Stimulated activated CD4-positive, alpha-beta T cell treated with anti-CD3 and anti-CD28 coated beads, TNF-alpha, amount 100 ng/mL, for 48 hours (primary cell): Measurements from ENCODE around the gene MEGF8.

ENCODE experiments used
- DNase-seq, 3 donors: peaks; one replicate each; pipeline ENCODE4 v3.0.0-alpha.2; 2020; ENCODE audit warnings: low read depth in 3 of 3

Gene MEGF8

GRCh38 chr19:42325308-42325895 is at the start of gene MEGF8:
MEGF8 (plus strand) TSS chr19:42325635; CDS start chr19:42326244, 609 bp downstream.
- DNase-seq = peak; percentile 93 to 98 (median 95)

DNA sequence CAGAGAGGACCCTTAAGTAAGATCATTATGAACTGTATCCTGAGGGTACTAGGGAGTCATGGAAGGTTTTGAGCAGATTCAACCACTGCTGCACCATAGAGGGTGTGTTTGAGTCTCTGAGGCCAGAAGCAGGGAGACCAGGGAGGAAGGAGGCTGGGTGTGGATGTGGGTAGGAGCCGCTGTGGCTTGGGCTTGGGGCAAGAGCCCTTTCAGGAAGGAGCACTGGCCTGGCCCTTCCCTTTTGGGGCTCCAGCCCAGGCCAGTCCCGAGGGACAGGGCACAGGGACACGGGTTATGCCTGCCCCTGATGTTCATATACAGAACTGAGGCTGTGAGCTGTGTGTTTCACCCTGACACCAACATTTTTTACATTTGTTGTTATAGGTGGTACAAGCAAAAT is 49.2 kb upstream of the MEGF8 start:
- no peak for DNase-seq

DNA sequence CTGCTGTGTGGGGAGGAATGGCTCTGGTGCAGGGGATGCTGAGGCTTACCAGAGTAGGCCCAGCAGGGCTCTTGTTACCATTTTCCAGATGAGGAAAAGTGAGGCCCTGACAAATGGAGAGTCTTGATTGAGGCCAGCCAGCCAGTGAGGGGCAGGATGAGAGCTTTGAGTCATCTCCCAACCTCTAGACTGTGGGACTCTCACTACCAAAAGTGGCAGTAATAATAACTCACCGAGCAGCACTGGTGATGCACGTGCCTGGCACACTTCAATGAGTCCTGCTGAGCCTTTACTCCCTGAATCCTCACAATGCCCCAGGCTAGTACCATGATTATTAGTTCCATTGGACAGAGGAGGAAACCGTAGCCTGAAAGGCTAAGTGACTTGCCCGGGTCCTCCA is 48.6 kb upstream of the MEGF8 start:
- DNase-seq = no peak

DNA sequence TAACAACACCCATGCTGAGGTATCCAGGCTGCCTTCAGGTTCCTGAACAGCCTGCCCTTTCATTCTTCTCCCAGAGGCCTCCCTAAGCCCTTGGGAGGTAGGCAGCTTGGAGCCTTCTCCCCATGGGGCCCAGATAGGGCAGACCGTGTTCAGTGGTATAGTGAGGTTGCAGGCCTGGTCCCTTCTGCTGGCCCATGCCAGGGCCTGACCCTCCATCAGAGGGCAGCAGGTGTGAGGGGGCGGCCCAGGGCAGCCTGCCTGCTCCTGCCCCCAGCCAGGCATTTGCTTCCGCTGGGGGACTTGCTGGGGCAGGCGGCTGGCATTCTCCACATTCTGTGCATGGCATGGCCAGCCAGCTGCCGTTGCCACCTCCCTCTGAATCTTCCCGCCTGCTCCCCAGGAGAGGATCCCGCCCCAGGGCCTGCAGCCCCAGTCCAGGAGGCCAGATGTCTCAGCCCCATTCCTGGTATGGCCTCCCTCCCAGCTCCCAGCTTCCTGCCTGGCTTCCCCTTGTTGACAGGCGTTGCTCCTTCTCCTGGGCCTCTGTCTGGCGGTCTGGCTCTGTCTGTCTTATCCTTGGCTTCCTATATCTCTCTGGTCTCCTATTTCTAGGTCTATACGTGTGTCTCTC is 47.5 kb upstream of the MEGF8 start:
- DNase-seq = no peak

DNA sequence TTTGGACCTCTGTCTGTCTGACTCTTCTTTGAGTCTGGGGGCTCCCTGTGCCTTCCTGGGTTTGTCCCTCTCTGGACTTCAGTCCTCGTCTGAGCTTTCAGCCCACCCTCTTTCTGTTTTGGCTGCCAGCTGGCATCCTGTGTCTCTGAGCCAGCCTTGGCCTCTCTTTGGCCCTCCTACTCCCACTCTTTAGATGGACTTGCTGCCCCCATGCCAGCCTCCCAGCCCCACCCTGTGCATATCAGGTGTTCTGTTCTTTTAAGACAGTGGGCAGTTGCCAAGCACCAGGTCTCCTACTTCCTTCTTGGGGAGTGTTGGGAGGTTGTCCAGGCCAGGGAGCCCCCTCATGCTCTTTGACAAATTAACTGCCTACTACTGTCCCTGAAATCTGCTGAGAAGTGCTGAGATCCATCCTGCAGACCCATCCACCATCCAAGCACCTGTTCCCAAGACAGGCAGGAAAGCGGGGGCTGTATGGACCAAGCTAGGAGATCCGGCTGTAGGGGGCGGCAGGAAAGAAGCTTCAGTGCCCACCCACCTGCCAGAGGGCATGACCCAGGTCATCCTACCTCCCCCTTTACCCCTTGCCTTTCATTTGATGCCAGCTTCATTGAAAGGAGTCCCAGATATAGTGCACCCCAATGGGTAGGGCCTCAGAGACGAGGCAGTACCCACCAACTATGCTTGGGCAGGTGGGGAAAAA is 46.8 kb upstream of the MEGF8 start:
- no peak for DNase-seq

DNA sequence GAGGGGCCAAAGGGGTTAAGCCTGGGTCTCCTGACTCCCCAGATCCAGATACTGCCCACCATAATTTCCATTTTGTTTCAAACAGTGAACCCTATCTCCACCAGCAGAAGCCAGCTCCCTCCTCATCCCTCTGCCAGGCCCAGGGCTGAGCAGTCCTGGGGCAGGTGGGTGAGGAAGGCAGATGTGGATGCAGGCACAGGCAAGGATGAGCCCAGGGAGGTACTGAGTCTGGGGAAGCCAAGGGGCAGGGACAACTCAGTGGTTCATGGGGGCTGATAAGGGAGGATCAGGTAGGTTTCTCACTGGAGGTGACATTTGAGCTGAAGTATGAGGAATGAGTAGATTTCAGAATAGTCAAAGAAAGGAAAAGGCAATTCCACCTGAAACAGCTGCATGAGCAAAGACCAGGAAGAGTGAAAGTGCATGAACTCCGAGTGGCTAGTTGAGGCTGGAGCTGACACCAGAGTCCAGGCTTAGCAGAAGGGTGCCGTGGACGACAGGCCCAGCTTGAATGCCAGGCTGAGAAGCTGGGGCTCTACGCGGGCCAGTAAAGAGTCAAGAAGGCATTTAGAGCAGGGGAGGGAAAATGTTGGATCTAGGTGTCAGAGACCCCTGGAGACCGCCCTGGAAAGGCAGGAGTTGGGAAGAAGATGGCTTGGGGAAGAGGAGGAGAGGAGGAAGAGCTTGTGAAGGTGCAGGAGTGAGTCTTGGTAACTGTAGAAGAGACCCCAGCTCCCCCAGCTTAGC is 46.1 kb upstream of the MEGF8 start:
- no peak for DNase-seq

DNA sequence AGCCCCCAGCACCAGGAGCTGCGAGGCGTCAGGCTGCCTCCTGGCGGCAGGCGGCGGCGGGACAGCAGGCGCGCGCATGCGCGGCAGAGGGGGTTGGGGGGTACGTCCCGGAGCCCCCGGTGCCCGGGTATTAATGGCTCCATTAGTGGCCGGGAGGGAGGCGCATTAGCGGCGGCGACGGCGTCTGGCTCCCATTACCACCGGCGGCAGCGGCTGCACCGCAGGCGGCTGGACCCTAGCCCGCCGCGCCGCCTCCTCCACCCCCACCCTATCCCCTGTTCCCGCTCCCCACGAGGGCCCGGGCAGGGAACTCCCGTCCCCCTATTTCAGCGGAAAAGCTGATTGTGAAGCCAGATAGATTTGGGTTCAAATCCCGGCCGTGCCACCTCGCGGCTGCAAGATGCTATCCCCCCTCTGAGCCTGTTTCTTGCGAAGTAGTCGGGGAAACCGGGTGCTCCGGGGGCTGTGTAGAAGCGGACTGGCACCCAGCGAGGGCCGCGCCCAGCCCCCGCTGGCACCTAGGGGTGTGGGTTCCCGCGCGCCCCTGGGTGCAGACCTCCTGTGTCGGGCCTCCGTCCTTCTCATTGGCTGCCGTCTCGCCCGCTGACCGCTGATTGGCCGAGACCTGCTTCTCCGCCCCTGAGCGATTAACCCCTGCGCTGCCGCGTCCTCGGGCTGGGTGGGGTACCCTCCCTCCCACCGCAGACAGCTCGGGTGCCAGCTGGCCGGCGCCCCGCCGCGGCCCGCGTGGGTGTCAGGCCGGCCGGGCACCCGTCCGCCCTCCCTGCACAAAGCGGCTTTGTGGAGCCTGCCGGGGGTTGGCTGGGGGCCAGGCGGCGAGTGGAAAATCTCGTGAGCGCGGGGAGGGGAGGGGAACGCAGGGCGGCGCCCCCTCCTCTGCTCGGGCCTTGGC is 45.3 kb upstream of the MEGF8 start:
- peak; percentile 78 to 87 (median 82) for DNase-seq

DNA sequence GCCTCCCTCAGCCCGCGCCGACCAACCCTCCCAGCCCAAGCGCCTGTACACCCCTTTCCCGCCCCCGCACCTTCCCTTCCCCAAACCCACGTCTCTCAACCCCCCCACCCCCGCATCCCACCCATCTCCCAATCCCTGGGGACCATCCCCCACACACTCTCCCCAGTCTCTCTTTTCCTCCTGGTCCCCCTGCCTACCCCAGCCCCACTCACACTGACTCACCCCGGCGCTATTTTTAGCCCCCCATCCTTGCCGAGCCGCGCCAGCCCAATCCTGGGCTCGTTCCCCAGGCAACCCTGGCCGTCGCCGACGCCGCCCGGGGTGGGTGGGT is 44.7 kb upstream of the MEGF8 start:
- no peak for DNase-seq

DNA sequence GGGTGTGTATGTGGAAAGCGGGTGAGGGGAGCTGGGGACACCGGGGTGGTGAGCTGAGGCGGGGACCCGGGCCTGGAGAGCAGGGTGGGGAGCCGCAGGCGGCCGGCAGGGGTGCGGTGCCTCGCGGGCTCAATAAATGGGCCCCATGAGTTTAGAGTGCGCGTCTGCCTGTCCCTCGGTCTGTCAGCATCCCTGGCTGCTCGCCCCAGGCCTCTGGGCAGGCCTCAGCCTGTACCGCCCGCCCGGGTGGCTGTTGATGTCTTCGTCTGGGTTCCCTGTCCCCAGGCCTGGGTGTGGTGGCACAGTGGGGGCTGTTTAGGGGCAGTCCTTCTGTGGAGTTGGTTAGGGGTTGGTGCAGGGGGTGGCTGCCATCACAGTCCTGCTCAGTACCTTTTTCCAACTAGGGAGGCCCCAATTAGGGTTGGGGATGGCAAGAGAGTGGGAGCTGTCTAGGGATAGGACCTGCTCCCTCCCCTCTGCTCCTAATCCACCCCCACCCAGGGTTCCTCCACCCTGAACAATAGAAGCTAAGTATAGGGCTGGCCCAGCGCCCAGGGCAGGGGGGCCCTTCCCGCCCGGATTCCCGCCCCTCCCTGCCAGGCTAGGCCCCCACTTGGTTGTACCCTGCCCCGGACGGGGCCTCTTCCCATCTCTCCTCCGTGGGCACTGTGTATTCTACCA is 44.1 kb upstream of the MEGF8 start:
- no peak for DNase-seq

GRCh38 chr19:42281827-42282762 is 43.3 kb upstream of the MEGF8 start:
- DNase-seq = no peak

DNA sequence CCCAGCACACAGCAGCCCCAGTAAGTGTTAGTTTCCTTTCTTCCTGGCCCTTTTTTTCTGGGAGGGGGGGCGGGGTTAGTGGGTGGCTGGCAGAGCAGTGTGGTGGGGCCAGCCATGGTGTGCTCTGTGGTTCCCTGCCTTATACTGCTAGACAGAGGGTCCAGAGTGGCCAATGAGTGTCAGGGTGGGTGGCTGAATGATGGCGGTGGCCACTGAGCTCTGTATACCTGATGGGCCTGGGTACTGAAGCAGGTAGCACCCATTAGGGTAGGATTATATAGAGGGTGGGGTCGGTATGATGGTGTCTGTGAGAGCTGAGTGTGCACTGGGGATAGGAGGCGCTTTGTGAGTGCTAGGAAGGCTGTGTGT is 42.6 kb upstream of the MEGF8 start:
- DNase-seq = no peak

DNA sequence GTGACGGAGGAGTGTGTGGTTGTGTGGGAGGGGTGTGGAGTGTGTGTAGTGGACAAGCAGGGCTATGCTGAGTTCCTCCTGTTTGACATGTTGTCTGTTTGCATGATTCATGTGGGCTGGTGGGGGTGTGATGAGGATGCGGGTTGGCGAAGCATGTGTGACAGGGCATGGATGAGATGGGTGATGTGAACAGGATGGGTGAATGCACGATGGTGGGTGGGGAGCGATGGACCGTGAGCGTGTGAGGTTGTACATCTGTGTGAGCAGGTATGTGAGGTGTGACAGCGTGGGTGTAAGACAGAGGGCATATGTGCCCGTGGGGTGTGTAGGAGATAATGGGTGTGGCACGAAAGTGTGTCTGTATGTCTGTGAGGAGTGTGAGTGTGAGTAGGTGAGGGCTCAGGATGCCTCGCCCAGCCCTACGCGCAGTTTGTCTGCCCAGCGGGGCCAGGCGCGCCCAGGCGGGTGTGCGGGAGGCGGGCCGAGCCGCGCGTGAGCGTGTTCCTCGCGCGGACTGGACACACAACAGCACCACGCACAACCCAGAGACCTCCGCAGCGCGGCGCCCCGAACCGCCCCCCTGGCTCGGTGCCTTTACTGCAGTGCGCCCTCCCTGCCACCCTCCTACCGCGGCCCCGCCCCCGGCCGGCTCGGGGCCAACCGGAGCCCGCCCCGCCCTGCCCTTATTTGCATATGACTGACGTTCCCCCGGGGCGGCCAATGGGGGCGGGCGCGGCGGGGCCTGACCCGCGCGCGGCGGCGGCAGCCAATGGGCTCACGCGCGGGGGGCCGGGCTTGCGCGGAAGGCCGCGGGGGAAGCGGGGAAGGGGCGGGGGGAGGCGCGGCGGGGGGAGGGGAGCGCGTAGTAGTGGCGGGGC is 42.0 kb upstream of the MEGF8 start:
- peak; percentile 90 to 98 (median 92) for DNase-seq

DNA sequence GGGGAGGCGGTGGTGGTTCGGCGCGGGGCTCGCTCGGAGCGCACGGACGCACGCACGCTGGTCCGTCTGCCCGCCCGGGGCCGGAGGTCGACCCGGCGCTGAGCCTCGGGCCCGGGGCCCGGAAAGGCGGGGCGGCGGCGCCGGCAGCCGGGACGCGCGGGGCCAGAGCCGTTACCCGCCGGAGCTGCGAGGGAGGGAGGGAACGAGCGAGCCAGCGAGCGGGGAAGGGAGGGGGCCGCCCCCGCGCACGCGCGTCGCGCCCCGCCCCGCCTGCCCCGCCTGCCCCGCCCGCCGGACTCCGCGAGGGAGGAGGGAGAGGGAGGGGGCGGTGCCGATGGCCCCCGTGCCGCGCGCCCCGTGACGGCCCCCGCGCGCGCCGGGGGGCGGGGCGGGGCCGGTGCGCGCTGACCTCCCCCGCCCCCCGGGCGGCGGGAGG is 41.4 kb upstream of the MEGF8 start:
- DNase-seq = peak; percentile 55 to 75 (median 68)

GRCh38 chr19:42284591-42285341 is 40.7 kb upstream of the MEGF8 start:
- DNase-seq = no peak

DNA sequence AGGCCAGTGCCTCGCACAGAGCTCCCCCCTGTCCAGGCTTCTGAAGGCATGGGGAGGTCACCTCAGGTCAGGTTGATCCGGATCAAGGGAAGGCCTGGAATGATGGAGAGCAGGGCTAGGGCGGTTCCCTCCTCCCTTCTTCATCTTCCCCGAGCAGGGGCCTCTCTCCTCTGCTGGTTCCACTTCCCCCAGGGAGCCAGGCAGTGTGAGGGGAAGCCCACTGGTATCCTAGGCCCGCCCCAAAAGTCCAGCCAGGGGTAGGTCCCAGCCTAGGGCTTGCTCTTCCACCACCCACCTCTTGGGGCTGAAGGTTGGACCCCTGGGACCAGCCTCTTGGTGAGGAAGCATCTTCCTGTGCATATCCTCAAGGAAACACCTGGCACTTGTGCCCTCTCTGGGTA is 39.9 kb upstream of the MEGF8 start:
- no peak for DNase-seq

GRCh38 chr19:42285988-42286348 is 39.5 kb upstream of the MEGF8 start:
- DNase-seq = no peak

DNA sequence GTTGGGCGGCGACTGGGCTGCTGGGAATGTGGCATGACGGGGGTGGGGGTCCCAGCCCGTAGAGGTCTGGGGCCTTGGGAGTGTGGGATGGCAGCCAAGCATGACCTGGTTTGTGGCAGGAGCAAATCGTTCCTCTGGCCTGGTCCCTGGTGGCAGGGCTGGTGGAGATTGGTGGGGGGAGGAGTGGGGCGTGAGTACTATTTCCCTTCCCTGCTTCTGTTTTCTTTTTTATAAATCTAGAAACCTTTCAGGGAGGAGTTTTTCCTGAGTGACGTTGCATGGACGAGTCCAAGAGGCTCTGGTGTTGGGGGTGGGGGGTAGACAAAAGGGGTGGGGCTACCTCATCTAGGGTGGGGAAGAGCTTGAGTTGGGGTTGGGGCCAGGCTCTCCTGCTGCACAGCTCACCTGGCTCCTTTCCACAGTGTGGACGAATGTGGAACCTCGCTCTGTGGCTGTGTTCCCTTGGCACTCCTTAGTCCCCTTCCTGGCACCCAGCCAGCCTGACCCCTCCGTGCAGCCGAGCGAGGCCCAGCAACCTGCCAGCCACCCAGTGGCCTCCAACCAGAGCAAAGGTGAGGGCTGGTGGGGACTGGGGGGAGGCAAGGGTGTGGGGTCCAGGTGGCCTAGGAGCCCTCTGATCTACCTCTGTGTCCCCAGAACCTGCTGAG is 39.0 kb upstream of the MEGF8 start:
- DNase-seq = no peak
